ENCODE results near the gene TMEM255B.

The TMEM255B gene

GRCh38 chr13:113836768-113837559 lies 77.9 kb downstream of the TMEM255B start:
- POLR2A ChIA-PET: no interaction called here
- TF ChIP-seq, protein P1, sequence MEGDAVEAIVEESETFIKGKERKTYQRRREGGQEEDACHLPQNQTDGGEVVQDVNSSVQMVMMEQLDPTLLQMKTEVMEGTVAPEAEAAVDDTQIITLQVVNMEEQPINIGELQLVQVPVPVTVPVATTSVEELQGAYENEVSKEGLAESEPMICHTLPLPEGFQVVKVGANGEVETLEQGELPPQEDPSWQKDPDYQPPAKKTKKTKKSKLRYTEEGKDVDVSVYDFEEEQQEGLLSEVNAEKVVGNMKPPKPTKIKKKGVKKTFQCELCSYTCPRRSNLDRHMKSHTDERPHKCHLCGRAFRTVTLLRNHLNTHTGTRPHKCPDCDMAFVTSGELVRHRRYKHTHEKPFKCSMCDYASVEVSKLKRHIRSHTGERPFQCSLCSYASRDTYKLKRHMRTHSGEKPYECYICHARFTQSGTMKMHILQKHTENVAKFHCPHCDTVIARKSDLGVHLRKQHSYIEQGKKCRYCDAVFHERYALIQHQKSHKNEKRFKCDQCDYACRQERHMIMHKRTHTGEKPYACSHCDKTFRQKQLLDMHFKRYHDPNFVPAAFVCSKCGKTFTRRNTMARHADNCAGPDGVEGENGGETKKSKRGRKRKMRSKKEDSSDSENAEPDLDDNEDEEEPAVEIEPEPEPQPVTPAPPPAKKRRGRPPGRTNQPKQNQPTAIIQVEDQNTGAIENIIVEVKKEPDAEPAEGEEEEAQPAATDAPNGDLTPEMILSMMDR (IDR thresholded peaks at IDR 0.05; ENCODE audit: control extremely low read depth, extremely low read depth, low read depth, missing control alignments): no peak
- CTCF ChIA-PET: interaction anchor here (1.4 kb wide), 1 partner anchor 60 kb away, joined by 3 read pairs; no protein-coding TSS in a partner anchor
- no peak for DNase-seq (ENCODE audit: extremely low spot score)

DNA sequence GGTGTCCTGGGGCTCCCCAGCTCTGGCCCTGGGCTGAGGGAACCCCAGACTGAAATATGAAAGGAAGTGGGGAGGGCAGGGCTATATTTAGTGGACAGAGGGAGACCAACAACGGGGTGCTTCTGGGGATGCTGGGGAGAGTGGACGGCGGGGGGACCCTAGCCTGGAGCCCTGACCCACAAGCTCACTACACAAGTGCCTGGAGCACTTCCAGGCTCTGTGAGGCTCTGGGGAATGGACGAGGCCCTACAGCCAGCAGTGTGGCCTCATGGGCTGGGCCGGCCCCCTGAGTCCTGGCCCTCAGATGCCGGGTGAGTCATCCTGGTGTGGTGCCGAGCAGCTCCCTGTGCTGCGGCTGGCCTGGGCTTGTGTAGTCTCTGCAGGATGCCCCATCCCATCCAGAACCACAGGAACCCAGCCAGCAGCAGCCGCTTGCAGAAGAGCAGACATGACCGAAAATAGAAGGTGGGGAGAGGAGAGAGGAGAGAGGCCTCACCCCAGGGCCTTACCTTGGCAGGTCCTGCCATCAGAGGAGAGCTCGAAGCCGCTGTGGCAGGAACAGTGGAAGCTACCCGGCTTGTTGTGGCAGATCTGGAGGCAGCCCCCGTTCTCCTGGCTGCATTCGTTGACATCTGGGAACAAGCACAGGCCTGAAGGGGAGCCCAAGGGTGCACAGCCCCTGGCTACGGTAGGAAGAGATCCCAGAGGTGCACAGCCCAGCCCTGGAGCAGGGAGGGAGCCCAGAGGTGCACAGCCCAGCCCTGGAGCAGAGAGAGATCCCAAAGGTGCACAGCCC lies 78.7 kb downstream of the TMEM255B start:
- ChIA-PET CTCF (interaction anchor here (1.4 kb wide), 1 partner anchor 61 kb away, joined by 3 read pairs; no protein-coding TSS in a partner anchor), POLR2A (interaction anchor here (0.6 kb wide), 1 partner anchor 309 kb away, joined by 3 read pairs; no protein-coding TSS in a partner anchor)
- TF ChIP-seq, protein P1 (IDR thresholded peaks at IDR 0.05; ENCODE audit: control extremely low read depth, extremely low read depth, low read depth, missing control alignments): no peak
- DNase-seq (ENCODE audit: extremely low spot score): no peak

- CTCF ChIA-PET: interaction anchor here (2.0 kb wide), 1 partner anchor 11 kb away, joined by 6 read pairs; no protein-coding TSS in a partner anchor
- TF ChIP-seq, protein P1 (IDR thresholded peaks at IDR 0.05; ENCODE audit: control extremely low read depth, extremely low read depth, low read depth, missing control alignments): no peak
- no peak for DNase-seq (ENCODE audit: extremely low spot score)
- POLR2A ChIA-PET: no interaction called here
Measured at GRCh38 chr13:113838711-113839201, 79.7 kb downstream of the TMEM255B start.

DNA sequence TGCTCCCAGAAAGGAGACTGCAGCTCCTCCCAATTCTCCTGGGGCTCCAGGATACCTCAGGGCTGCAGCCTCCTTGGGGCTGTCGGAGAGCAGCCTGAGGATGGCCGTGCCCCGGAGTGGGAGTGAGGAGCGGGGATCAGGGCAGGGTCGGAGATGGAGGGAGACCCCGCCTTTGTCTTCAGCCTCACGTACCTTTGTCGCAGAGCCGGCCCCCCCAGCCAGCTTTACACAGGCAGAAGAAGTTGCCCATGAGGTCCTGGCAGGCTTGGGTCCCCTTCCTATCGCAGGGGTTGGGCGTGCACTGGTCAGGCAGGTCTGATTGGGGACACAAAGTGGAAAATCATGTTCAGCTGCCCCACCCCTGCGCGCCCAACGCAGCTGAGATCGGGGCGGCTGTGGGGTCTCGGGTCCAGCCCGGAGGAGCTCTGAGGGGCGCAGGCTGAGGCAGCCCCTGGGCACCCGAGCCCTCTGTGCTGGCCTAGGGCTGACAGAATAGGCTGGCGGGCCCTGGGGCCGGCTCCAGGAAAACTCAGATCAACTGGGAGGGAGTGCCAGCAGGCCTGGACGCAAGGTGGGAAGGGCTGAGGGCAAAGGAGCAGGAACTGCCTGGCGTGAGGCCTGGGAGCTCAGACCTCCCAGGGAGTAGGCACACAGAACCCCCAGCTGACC lies 80.6 kb downstream of the TMEM255B start:
- no peak for DNase-seq (ENCODE audit: extremely low spot score)
- TF ChIP-seq, protein P1 (IDR thresholded peaks at IDR 0.05; ENCODE audit: control extremely low read depth, extremely low read depth, low read depth, missing control alignments): no peak
- POLR2A ChIA-PET: no interaction called here
- CTCF ChIA-PET: interaction anchor here (2.0 kb wide), 1 partner anchor 10 kb away, joined by 6 read pairs; no protein-coding TSS in a partner anchor

GRCh38 chr13:113840541-113841352 lies 81.7 kb downstream of the TMEM255B start:
- ChIA-PET CTCF (interaction anchor here (2.0 kb wide), 1 partner anchor 9 kb away, joined by 6 read pairs; no protein-coding TSS in a partner anchor), POLR2A (no interaction called here)
- DNase-seq (ENCODE audit: extremely low spot score): no peak
- TF ChIP-seq, protein P1 (IDR thresholded peaks at IDR 0.05; ENCODE audit: control extremely low read depth, extremely low read depth, low read depth, missing control alignments): no peak
